GM21723 (cell line): ENCODE data around the gene RNF38.
"Not testable (repeated sequence)": the region's sequence is repeated elsewhere in the genome, so short reads cannot be mapped to it uniquely, and the experiment has no call there.

Experiments used
- ATAC-seq: cut with Tn5 transposase; IDR thresholded peaks from one replicate; pipeline ENCODE4 v1.9.1; 2021; ENCODE audit warnings: mild to moderate bottlenecking, moderate library complexity; ENCODE audit not compliant: unreplicated experiment

Gene RNF38

DNA sequence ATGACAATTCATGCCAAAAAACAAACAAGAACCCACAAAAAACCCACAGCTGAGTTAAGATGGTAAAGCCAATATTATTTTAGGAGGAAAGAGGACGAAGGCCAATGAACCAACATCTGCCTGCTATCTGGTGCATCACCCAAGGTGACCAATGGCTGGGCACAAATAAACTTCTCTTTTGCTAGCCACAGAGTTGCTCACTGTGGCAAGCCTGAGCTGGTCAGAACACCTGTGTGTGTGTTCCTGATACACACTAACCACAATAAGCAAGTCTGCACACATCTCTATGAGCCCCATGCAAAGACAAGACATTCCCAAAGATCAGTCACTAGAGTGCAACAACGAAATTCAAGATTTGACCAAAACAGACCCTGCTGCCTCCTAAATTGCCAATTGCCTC lies 63.1 kb downstream of the RNF38 start:
- no peak for ATAC-seq

DNA sequence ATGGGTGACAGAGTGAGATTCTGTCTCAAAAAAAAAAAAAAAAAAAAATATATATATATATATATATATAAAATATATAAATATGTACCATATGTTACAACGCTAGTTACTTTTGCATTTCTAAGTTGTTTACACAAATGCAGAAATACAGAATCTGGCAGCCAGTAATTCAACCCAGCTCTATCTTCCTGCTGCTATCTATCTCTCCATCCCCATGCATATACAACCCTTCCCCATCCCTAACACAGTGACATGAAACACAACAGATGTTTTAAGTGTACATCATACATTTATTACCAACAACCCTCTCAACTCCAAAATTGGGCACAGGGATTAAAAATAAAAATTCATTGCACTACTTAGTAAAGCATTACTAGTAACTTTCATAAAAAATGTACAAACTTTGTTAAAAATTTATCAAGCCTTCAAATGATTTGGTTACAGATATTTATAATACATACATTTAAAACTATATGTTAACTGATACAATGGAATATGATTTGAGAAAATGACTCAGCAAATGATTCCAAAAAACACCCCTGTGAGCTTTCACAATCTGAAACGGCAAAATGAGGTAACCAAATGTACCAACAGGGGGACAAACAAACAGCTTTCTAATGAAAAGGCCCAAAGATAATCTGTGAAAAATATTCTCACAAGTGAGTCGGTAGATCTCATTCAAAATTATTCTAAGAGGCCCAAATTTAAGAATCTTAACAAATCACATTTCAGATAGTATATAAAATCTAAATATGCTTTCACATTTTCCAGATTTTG lies 63.8 kb downstream of the RNF38 start:
- ATAC-seq = no peak

DNA sequence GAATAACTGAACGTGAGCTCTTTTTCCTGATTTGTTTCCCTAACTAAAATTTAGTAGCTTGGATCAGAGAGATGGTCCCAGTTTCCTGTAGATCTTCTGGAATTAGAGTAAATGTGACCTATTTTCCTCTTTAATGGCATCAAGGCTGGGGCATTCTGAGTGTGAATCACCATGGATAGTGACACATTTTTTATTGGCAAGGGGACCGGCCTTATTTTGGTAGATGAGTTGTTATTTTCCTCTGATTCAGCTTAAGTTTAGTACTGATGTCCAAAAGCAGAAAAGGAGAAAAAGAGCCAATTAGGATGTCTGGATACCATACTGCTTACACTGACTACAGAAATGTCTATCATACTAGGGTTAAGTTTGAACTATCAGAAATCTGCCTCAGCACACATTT lies 68.1 kb downstream of the RNF38 start:
- no peak for ATAC-seq

DNA sequence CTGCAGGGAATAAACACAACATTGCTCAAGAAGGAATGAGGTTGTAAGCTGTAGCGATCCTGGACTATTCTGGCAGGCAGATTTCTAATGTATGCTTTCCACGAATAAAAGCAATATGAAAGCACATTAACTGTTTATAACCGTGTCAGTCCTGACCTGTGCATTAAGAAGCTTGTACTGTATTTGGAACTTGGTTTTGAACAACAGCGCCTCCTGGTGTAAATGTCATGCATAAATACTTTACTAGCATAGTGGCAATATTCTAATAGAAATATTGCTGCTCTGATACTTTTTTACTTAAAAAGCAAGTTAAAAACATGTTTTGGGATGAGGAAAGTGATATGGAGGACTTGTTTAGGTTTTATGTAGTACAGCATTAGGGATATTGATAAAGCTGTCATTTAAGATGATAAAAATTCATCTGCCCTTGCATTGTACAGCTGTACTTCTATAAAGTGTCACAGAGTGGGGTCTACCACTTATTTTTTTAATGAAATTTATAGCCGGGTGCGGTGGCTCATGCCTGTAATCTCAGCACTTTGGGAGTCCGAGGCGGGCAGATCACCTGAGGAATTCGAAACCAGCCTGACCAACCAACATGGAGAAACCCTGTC lies 71.2 kb downstream of the RNF38 start:
- no peak for ATAC-seq

DNA sequence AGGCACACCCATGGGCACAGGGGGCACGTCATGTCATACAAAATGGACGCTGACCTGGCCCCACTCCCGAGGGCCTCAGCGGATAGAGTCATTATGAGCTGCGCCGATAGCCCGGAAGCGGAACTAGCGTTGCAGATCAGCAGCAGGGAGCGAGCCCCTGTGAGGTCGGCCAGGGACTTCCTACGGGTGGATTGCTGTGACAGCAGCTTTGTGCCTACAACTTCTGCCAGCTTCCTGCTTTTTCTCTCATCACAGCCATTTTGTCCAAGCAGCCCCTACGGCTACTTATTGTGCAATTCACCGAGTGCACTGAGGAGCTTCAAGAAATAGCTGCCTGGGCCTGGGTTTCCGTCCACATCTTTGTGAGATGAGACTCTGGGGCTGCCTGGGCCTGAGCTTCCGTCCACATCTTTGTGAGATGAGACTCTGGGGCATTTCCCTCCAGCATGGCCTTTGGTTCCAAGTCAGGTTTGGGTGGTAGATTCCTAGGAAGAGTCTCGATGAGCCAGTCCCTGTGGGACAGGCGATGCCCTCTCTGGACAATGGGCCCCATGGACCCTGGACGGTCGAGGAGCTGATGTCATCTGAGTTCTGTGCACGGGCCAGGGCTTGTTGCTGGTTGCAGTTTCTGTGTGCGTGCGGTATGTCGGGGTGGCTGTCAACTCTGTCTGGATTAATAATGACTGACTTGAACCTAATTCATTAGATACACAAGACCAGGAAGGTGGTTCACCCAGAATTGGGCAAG lies 74.8 kb downstream of the RNF38 start:
- no peak for ATAC-seq

DNA sequence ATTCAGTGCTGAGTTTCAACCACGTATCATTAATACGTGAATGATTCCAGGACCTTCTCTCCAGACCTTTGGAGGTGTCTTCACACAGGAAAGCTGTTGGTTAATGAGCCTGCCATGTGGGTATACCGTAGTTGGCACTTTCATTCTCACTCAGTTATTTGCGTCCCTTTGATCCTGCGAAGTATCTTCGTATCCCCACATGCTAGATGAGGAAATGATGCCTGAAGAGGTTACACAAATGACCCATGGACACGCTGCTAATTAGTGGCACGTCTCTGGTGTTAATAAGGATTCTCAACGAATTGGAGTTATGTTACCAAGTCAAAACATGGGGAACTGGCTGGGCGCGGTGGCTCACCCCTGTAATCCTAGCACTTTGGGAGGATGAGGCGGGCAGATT lies 76.1 kb downstream of the RNF38 start:
- no peak for ATAC-seq

DNA sequence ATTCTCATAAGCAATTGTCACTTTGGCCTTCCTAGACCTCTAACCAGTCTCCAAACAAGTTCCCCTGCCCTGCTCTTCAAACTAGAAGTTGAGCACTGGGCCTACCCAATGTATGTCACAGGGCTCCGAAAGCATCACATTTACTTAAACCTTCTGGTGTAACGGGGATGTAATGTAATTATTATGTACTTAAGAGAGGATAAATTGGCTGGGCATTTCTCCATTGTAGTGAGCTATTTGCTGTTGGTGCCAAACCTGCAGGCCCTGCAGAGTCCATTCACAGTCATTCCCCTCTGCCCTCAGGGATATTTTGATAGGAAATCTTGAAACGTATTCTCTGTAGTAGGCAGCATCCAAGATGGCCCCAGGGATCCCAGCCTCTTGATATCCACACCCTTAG lies 77.6 kb downstream of the RNF38 start:
- ATAC-seq = no peak

DNA sequence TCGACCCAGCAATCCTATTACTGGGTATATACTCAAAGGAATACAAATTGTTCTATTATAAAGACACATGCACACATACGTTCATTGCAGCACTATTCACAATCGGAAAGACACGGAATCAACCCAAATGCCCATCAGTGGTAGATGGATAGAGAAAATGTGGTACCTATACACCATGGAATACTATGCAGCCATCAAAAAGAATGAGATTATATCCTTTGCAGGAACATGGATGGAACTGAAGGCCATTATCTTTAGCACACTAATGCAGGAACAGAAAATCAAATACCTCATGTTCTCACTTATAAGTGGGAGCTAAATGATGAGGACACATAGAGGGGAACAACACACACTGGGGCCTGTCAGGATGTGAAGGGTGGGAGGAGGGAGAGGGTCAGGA lies 78.2 kb downstream of the RNF38 start:
- not testable (repeated sequence) for ATAC-seq

DNA sequence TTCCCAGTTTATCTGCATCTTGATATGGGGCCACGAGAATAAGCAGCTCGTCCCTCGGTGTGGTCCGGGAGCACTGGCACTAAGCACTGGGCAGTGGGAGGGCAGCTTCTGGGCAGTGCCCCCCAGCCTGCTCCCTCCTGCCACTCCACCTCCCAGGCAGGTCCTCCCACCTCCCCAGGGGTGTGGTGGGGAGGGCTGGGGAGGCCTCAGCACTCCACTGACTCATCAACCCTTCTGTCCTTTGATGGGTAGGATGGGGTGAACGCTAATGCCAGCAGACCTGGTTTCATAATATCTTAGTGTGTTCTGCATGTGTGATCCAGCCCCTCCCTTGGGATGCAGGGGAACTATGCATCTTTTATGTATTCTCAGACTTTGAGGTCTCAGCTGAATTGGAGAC lies 79.6 kb downstream of the RNF38 start:
- no peak for ATAC-seq

DNA sequence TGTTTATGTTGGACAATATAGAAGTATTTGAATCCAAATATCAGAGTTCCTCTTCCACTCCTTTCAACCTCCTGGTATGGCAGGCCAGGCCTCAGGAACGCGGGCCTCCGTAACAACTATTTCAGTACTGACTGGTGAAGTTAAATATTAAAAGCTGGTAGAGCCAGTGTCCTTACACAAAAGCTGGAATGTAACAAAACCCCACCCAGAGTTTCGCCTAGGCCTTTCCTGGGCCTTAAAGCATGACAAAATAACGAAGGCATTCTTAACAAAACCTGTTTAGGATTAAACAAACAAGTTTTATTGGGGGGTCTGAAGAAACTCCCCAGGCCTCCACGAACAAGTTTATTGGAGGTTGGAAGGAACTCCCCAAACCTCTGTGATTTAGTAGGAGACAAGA lies 80.3 kb downstream of the RNF38 start:
- ATAC-seq = no peak

DNA sequence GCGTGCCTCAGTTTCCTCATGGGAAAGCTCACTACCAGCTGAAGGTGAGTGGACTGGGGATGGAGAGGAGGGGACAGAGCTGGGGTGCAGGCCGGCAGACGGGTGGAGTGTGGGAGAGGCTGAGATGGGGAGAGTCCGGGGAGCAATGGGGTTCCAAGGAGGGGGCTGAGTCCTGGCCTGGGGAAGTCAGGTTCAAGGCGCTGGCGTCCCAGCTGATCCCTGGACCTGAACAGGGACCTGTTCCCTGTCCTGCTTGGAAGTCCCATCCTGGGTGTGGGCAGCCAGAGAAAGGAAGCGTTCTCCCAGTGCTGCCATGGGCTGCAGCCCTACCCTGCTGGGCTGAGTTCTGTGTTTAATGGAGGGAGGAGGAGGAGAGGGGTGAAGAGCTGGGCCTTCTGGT lies 80.9 kb downstream of the RNF38 start:
- ATAC-seq = no peak

DNA sequence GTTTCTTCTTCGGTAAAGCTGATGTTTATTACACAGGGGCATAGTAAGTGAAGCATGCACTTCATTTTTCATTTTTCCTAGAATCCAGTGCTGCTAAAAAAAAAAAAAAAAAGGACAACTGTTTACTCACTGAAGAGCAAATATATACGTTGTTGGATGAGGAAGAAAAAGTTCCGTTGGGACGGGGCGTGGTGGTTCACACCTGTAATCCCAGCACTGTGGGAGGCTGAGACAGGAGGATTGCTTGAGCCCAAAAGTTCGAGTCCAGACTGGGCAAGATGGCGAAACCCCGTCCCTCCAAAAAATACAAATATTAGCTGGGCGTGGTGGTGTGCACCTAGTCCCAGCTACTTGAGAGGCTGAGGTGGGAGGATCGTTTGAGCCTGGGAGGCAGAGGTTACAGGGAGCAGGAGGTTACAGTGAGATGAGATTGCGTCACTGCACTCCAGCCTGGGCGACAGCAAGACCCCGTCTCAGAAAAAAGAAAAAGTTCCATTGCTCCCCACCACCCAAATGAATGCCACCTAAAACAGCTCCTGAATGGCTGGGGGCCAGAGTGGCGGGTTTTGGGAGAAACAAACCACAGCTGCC lies 81.8 kb downstream of the RNF38 start:
- ATAC-seq = no peak

DNA sequence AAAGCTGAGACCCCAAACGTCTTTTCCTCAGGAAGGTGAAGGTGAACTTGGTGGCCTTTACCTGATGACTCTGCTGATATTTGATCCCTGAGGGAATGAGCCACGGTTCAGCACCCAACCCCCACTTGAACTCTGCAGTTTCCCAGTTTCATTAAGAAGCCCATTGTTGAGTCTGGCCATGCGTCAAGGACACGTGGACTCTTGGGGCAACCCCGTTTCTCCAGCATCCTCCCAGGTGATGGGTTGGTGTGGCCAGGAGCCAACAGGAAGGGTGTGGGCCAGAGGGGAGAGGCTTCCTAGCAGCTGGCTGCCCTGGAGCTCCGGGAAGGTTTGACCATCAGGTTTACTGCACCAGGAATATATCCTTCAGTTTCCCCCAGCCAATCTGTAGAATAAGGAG lies 82.3 kb downstream of the RNF38 start:
- ATAC-seq = no peak

DNA sequence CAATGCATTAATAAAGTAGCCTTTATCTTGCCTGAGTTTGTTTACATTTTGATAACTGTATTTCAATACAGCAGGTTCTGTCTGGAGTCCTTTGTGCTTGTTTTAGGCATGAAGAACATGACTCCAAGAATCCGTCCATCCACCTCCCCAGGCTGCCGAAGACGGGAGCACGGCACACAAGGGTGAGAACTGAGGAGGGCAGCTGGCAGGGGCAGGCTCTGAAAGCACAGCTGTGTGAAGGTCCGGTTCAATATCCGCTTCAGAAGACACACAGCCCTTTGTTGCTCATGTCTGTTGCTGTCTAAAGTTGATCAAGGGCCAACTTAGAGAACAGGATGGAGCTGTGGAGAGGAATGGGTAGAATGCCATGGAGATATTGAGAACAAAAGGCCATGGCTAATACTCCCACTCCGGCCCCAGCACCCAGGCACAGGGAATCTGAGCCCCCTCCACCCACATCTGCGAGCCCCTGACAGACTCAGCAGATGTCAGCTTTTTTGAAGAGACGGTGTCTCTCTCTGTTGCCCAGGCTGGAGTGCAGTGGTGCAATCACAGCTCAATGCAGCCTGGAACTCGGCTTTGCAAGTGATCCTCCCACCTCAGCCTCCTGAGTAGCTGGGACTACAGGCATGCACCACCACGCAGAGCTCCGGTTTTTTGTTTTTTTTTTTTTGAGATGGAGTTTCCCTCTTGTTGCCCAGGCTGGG lies 83.3 kb downstream of the RNF38 start:
- no peak for ATAC-seq

- ATAC-seq = no peak
Observed at GRCh38 chr9:36316049-36316448, 84.0 kb downstream of the RNF38 start.

DNA sequence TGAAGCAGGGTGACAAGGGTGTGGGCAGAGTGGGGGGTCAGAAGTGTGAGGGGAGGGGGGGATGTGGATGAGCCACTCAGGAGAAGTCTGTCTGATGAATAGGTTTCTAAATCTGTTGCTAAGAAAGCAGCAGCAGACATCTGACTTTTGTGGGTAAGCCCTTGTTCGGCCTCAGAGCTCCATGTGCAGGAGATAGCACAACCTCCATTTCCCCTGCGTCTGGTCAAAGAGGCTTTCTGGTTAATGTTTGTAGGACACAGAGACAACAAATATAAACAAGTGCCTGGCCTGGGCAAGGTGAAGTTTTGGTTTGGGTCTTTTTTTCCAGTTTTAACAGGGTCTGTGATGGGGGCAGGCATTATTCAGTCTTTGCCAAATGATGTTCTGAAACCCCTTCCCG lies 84.8 kb downstream of the RNF38 start:
- no peak for ATAC-seq

- ATAC-seq = no peak
Observed at GRCh38 chr9:36314740-36315139, 85.3 kb downstream of the RNF38 start.

DNA sequence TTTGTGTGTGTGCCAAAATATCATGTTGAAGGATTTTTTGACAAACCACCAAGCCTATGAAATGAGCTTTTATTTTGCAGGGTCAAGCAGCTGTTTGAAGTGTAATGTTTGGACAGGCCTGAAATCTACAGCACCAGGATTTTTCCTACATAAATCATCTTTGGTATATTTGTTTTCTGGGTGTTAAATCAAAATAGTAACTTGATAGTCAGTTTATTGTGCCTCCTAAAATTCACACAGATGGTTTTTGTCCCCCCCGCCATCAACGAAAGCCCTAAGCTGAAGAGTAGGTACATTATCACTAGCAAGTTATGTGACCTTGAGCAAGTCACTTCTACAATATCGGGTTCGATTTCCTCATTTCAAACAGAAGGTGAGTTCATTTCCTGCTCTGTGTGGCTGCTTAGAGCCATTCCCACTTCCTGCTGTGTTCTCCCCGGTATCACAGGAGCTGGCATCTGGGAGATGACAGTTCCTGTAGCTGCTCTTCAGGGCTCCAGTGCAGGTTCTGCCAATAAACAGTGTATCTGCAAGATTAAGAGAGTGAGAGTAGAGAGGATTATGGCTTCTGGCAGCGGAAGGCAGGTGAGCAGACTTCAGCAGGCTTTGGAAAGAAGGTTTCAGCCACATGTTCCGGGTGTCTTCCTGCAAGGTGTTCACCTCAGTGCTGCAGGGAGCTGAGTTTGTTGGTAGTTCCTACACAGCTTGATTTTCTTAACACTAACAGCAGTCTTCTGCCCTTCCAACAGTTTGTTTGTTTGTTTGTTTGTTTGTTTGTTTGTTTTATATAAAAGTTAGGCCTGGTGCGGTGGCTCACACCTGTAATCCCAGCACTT lies 93.4 kb downstream of the RNF38 start:
- ATAC-seq = no peak

- not testable (repeated sequence) for ATAC-seq
Observed at GRCh38 chr9:36304366-36304765, 95.7 kb downstream of the RNF38 start.

- ATAC-seq = no peak
Observed at GRCh38 chr9:36301227-36301626, 98.8 kb downstream of the RNF38 start.
